ENCODE data around the gene MBNL1. TPM values are rescaled to one million over a fixed set of nuclear protein-coding genes. Genes with fewer than 3 reads are reported as not detected.
A peak's percentile ranks its signal among the peaks of the same experiment; 100 is the strongest.

The MBNL1 gene
- total and polyA plus RNA-seq, 2 of the 4 experiments (the other 2 are of a cell fraction) = 127 to 664 TPM

DNA sequence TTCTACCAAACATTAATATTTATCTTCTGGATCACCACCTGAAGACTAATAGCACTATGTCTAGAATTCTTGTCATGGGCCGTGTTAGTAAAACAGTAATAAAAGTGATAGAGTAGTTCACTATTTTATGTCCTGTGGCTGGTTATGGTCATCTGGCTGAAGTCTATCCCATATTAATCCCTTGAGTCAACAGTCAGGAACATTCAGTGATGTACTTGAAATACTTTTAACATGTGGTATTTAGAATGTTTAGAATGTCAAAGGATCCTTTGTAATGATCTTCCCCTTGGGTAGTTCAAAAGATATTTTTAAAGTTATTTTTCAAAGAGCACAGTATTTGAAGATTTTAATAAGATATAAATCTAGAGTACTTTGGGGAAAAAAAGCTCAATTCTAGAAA lies 117.0 kb downstream of the MBNL1 start:
- Histone ChIP-seq H3K79me1 (ENCODE audit: low read depth in 1 of 2, low read length in 2 of 2) (peaks cover 5 to 48% of the 10 kb centered on the region in 2 experiments), H2BK20ac (ENCODE audit: low read depth, low read length) (no peak overlapping the region), H3K27ac (ENCODE audit: insufficient read depth, low read length) (no peak overlapping the region), H2BK15ac (ENCODE audit: low read depth, low read length) (no peak overlapping the region), H3K9me1 (ENCODE audit: insufficient read depth, low read length) (peaks cover 9% of the 10 kb centered on the region), H3K4me3 (ENCODE audit: insufficient read depth, low read depth, low read length) (no peak overlapping the region), H3K9ac (ENCODE audit: low read depth, low read length) (no peak overlapping the region), H2BK120ac (ENCODE audit: low read depth, low read length) (no peak overlapping the region), H3K9me3 (ENCODE audit: control insufficient read depth, insufficient read depth, low read length) (no peaks in the 10 kb centered on the region), H3K23ac (ENCODE audit: low read depth, low read length) (no peak overlapping the region), H3K4me1 (ENCODE audit: control insufficient read depth, insufficient read depth, low read length) (peaks cover 9% of the 10 kb centered on the region), H3K56ac (ENCODE audit: extremely low read depth, insufficient read depth, low read length) (no peak overlapping the region), H3K18ac (ENCODE audit: low read depth, low read length) (no peak overlapping the region), H4K20me1 (ENCODE audit: insufficient read depth, low read length) (peaks cover 30% of the 10 kb centered on the region), H2AK9ac (replicated peaks; ENCODE audit: low read depth, low read length, poor library complexity) (no peak overlapping the region), H2AK5ac (ENCODE audit: low read depth, low read length) (no peak overlapping the region), H2AFZ (replicated peaks; ENCODE audit: low read length, poor library complexity) (no peak overlapping the region), H3K27me3 (ENCODE audit: control insufficient read depth, insufficient read depth, low read length) (no peaks in the 10 kb centered on the region), H3K36me3 (ENCODE audit: control insufficient read depth, insufficient read depth, low read length) (peaks cover 4% of the 10 kb centered on the region; the same call in 1 of the 2 replicates), H4K8ac (ENCODE audit: low read depth in 2 of 2, low read length in 2 of 2) (peak overlapping the region in 1 of 2 experiments; percentile 45; a peak in 1 of 4 replicates), H2BK5ac (ENCODE audit: low read depth, low read length, poor library complexity, severe bottlenecking) (peak overlapping the region; percentile 91), H4K91ac (ENCODE audit: insufficient read depth, low read depth, low read length) (no peak overlapping the region), H3K4me2 (ENCODE audit: low read depth, low read length) (peak overlapping the region; percentile 74), H3K4ac (ENCODE audit: low read depth, low read length) (no peak overlapping the region), H4K5ac (ENCODE audit: low read depth, low read length) (no peak overlapping the region), H3K14ac (replicated peaks; ENCODE audit: low read depth, low read length) (no peak overlapping the region)
- POLR2A ChIA-PET (ENCODE audit: unreplicated experiment) = no interaction called here
- CTCF ChIA-PET = interaction anchor here (0.6 kb wide), 1 partner anchor 243 kb away, joined by 3 read pairs; no protein-coding TSS in a partner anchor
- no TSS peak for BruUV-seq (replicated peaks)
- TF ChIP-seq RAD21 (IDR thresholded peaks at IDR 0.05; ENCODE audit: low read length) = no peak
- dilution Hi-C loops (cut with HindIII; ENCODE audit: low sequenced_read_pairs, unreplicated experiment) (no loop called here), intact Hi-C loops (cut with micrococcal nuclease) (loop anchor here (5.0 kb wide), 1 partner anchor 113 kb away; no protein-coding TSS in a partner anchor), in situ Hi-C loops (cut with MboI; ENCODE audit: low sequenced_read_pairs) (no loop called here)
- WGBS, 2 experiments (ENCODE audit: extremely low coverage in 2 of 2, insufficient read length in 1 of 2) = no CpG with 5 or more reads among the region's 1 CpG
- ATAC-seq (ENCODE audit: low read depth) = peak; percentile 79
- DNase-seq = peak; percentile 85
